Prostate gland (tissue), 2 donors: ENCODE results near the gene HERC4. TPM values are rescaled to one million over a fixed set of nuclear protein-coding genes. Genes with fewer than 3 reads are reported as not detected.

ENCODE experiments used
- DNase-seq: peaks from one replicate; pipeline ENCODE4 v3.0.0-alpha.2; 2019; ENCODE audit warnings: low spot score
- H3K27ac ChIP-seq, 2 donors: fragments of 200-600 bp; sonication (generic); 2 replicates each; pipeline ENCODE4 v1.5.1; 2017 to 2019
- H3K27me3 ChIP-seq: fragments of 200-600 bp; sonication (generic); replicated peaks from 2 replicates; pipeline ENCODE4 v1.5.1; 2019; ENCODE audit not compliant: insufficient read depth
- H3K36me3 ChIP-seq, 2 donors: fragments of 200-600 bp; sonication (generic); 1 replicate in 1 of 2; 2 replicates in 1 of 2; pipeline versions ENCODE4 v1.5.1 to v1.8.1; 2017 to 2019
- H3K4me1 ChIP-seq: fragments of 200-600 bp; sonication (generic); replicated peaks from 2 replicates; pipeline ENCODE4 v1.5.1; 2019
- H3K4me3 ChIP-seq, 2 donors: fragments of 200-600 bp; sonication (generic); 2 replicates each; pipeline ENCODE4 v1.5.1; 2017 to 2019
- H3K9me3 ChIP-seq: fragments of 200-600 bp; sonication (generic); 2 replicates; pipeline ENCODE4 v1.5.1; 2017
- CTCF ChIP-seq, 4 experiments: fragments of 200-600 bp in 2 of 4; fragments of 450-650 bp in 2 of 4; sonication (generic) in 2 of 4; IDR thresholded peaks; 1 replicate in 3 of 4; 2 replicates in 1 of 4; pipeline ENCODE4 v1.5.1; 2016 to 2019; ENCODE audit warnings: antibody characterized with exemption in 4 of 4, mild to moderate bottlenecking in 2 of 4, moderate library complexity in 2 of 4
- POLR2A ChIP-seq: fragments of 450-650 bp; IDR thresholded peaks from one replicate; pipeline ENCODE4 v1.6.1; 2016; ENCODE audit warnings: antibody characterized with exemption, mild to moderate bottlenecking
- POLR2AphosphoS5 ChIP-seq: sonication (generic); formaldehyde crosslinking; IDR thresholded peaks from one replicate; pipeline ENCODE4 v1.6.1; 2017; ENCODE audit warnings: antibody characterized with exemption
- WGBS: methylation state at CpG from one replicate; pipeline ENCODE4 v1.1.5; 2018; 5-methylcytosine and 5-hydroxymethylcytosine counted together
- intact Hi-C: fragments of 100-400 bp; cut with DNase I; formaldehyde crosslinking; loops from one replicate; pipeline ENCODE4 v1.14.2; 2022
- total RNA-seq, 2 donors: library from RNA; depleted of rRNA; stranded (reverse); fragments of >200 nt; gene quantifications; one replicate each; pipeline ENCODE4 v1.1.0, GENCODE V29; 2016

The HERC4 gene
- total RNA-seq, 2 donors from 2014 or later, result 27.7 to 40.6 TPM

- Histone ChIP-seq H3K36me3 (no peaks in the 10 kb centered on the region), H3K27ac (no peak overlapping the region), H3K4me1 (no peaks in the 10 kb centered on the region), H3K4me3 (no peak overlapping the region), H3K27me3 (no peaks in the 10 kb centered on the region), H3K9me3 (no peaks in the 10 kb centered on the region)
- DNase-seq, result no peak
- intact Hi-C loops, result no loop called here
- TF ChIP-seq POLR2A (no peak), POLR2AphosphoS5 (no peak), CTCF (IDR thresholded peaks at IDR 0.05) (no peak)
- WGBS, result 95% methylated on average over 3 of the region's 3 CpGs
Observed at GRCh38 chr10:67924136-67924535, 150.9 kb downstream of the HERC4 start.

GRCh38 chr10:67923551-67923950 lies 151.5 kb downstream of the HERC4 start:
- no peaks in the 10 kb centered on the region for H3K36me3 ChIP-seq
- H3K9me3 ChIP-seq, result no peaks in the 10 kb centered on the region
- no peaks in the 10 kb centered on the region for H3K27me3 ChIP-seq
- intact Hi-C loops, result no loop called here
- no peak overlapping the region for H3K27ac ChIP-seq
- TF ChIP-seq POLR2AphosphoS5, result no peak
- no peak for TF ChIP-seq CTCF (IDR thresholded peaks at IDR 0.05)
- no peak for TF ChIP-seq POLR2A
- H3K4me1 ChIP-seq, result no peaks in the 10 kb centered on the region
- DNase-seq, result no peak
- WGBS, result 97% methylated on average over 5 of the region's 5 CpGs
- H3K4me3 ChIP-seq, result no peak overlapping the region

- H3K36me3 ChIP-seq, result no peaks in the 10 kb centered on the region
- H3K27me3 ChIP-seq, result no peaks in the 10 kb centered on the region
- H3K27ac ChIP-seq, result no peak overlapping the region
- intact Hi-C loops, result no loop called here
- H3K4me3 ChIP-seq, result no peak overlapping the region
- no peak for DNase-seq
- H3K9me3 ChIP-seq, result no peaks in the 10 kb centered on the region
- H3K4me1 ChIP-seq, result no peaks in the 10 kb centered on the region
- TF ChIP-seq POLR2AphosphoS5, result no peak
- no peak for TF ChIP-seq POLR2A
- no peak for TF ChIP-seq CTCF (IDR thresholded peaks at IDR 0.05)
- WGBS, result 76% methylated on average over 1 of the region's 1 CpG
Observed at GRCh38 chr10:67921065-67921464, 154.0 kb downstream of the HERC4 start.

GRCh38 chr10:67917679-67918078 lies 157.4 kb downstream of the HERC4 start:
- no peak for TF ChIP-seq POLR2A
- TF ChIP-seq CTCF (IDR thresholded peaks at IDR 0.05), result no peak
- TF ChIP-seq POLR2AphosphoS5, result no peak
- Histone ChIP-seq H3K4me3 (no peak overlapping the region), H3K9me3 (no peaks in the 10 kb centered on the region), H3K36me3 (no peaks in the 10 kb centered on the region), H3K27ac (no peak overlapping the region), H3K4me1 (no peaks in the 10 kb centered on the region), H3K27me3 (no peaks in the 10 kb centered on the region)
- DNase-seq, result no peak
- intact Hi-C loops, result no loop called here
- WGBS, result 67% methylated on average over 1 of the region's 1 CpG

- H3K36me3 ChIP-seq, result no peaks in the 10 kb centered on the region
Observed at GRCh38 chr10:67917169-67917568, 157.9 kb downstream of the HERC4 start.

More at GRCh38 chr10:67917169-67917568, 157.9 kb downstream of the HERC4 start:
- Histone ChIP-seq H3K27me3 (no peaks in the 10 kb centered on the region), H3K4me3 (no peak overlapping the region), H3K9me3 (no peaks in the 10 kb centered on the region), H3K27ac (no peak overlapping the region), H3K4me1 (no peaks in the 10 kb centered on the region)
- TF ChIP-seq POLR2A (no peak), CTCF (IDR thresholded peaks at IDR 0.05) (no peak), POLR2AphosphoS5 (no peak)
- WGBS, result 47% methylated on average over 2 of the region's 2 CpGs
- no peak for DNase-seq
- intact Hi-C loops, result no loop called here
